ENCODE results near the gene LSM10.

Gene LSM10

GRCh38 chr1:36349839-36350238 lies 47.9 kb downstream of the LSM10 start:
- DNase-seq = no peak

GRCh38 chr1:36349241-36349671 lies 48.5 kb downstream of the LSM10 start:
- DNase-seq = peak; percentile 54

- no peak for DNase-seq
Measured at GRCh38 chr1:36346741-36347370, 50.9 kb downstream of the LSM10 start.

- DNase-seq = no peak
Measured at GRCh38 chr1:36345353-36345752, 52.4 kb downstream of the LSM10 start.

- no peak for DNase-seq
Measured at GRCh38 chr1:36344395-36344680, 53.4 kb downstream of the LSM10 start.

GRCh38 chr1:36343651-36344394 lies 53.9 kb downstream of the LSM10 start:
- DNase-seq = no peak

Data from fibroblast of skin of right biceps (primary cell).